ENCODE data around the gene H2BK1. TPM values are rescaled to one million over a fixed set of nuclear protein-coding genes. Genes with fewer than 3 reads are reported as not detected.

Gene H2BK1
- total and polyA plus RNA-seq, 7 donors: 0.83 TPM; not detected in 6

GRCh38 chr7:151243408-151244195 is 33.3 kb upstream of the H2BK1 start:
- H3K4me1 ChIP-seq: peaks cover 40% of the 10 kb centered on the region

GRCh38 chr7:151243045-151243349 is 32.7 kb upstream of the H2BK1 start:
- DNase-seq: no peak
- Histone ChIP-seq H3K36me3 (ENCODE audit: insufficient read depth in 1 of 2, low read depth in 1 of 2) (peaks cover 0 to 60% of the 10 kb centered on the region in 2 donors), H3K27ac (no peak overlapping the region), H3K9me3 (no peaks in the 10 kb centered on the region), H3K4me1 (peaks cover 46% of the 10 kb centered on the region), H3K27me3 (ENCODE audit: insufficient read depth in 3 of 3, low read length in 2 of 3) (no peaks in the 10 kb centered on the region), H3K4me3 (no peak overlapping the region)
- intact Hi-C loops (cut with DNase I): loop anchor here (5.0 kb wide), 3 partner anchors 51 to 121 kb away; no protein-coding TSS in a partner anchor
- ATAC-seq: no peak
- TF ChIP-seq CTCF (IDR thresholded peaks at IDR 0.05): no peak
- 35 to 42% (median 36%) methylated on average over 2 of the region's 2 CpGs for WGBS, 3 donors

More at GRCh38 chr7:151243408-151244195, 33.3 kb upstream of the H2BK1 start:
- TF ChIP-seq CTCF (IDR thresholded peaks at IDR 0.05): no peak
- DNase-seq: peak in 1 of 2 donors; percentile 41
- Histone ChIP-seq H3K27ac (peak overlapping the region; percentile 21), H3K9me3 (no peaks in the 10 kb centered on the region), H3K4me3 (no peak overlapping the region), H3K36me3 (ENCODE audit: insufficient read depth in 1 of 2, low read depth in 1 of 2) (peaks cover 0 to 54% of the 10 kb centered on the region in 2 donors), H3K27me3 (ENCODE audit: insufficient read depth in 3 of 3, low read length in 2 of 3) (no peaks in the 10 kb centered on the region)
- ATAC-seq: no peak
- intact Hi-C loops (cut with DNase I): loop anchor here (5.0 kb wide), 3 partner anchors 51 to 121 kb away; no protein-coding TSS in a partner anchor
- 45 to 56% (median 54%) methylated on average over 16 to 17 of the region's 17 CpGs for WGBS, 3 donors

- TF ChIP-seq CTCF (IDR thresholded peaks at IDR 0.05): no peak
- H3K4me1 ChIP-seq: peaks cover 52% of the 10 kb centered on the region
- H3K36me3 ChIP-seq (ENCODE audit: insufficient read depth in 1 of 2, low read depth in 1 of 2): peaks cover 0 to 66% of the 10 kb centered on the region in 2 donors
- no peaks in the 10 kb centered on the region for H3K27me3 ChIP-seq (ENCODE audit: insufficient read depth in 3 of 3, low read length in 2 of 3)
- no peaks in the 10 kb centered on the region for H3K9me3 ChIP-seq
- ATAC-seq (no peak), DNase-seq (no peak)
- 64 to 74% (median 69%) methylated on average over 19 to 20 of the region's 20 CpGs for WGBS, 3 donors
- H3K4me3 ChIP-seq: no peak overlapping the region
- intact Hi-C loops (cut with DNase I): loop anchor here (5.0 kb wide), 3 partner anchors 50 to 120 kb away; no protein-coding TSS in a partner anchor
- H3K27ac ChIP-seq: no peak overlapping the region
These were observed 32.1 kb upstream of the H2BK1 start for GRCh38 chr7:151242159-151243044.

GRCh38 chr7:151241755-151242096 is 31.4 kb upstream of the H2BK1 start:
- peaks cover 0 to 73% of the 10 kb centered on the region in 2 donors for H3K36me3 ChIP-seq (ENCODE audit: insufficient read depth in 1 of 2, low read depth in 1 of 2)
- no peaks in the 10 kb centered on the region for H3K27me3 ChIP-seq (ENCODE audit: insufficient read depth in 3 of 3, low read length in 2 of 3)
- intact Hi-C loops (cut with DNase I): loop anchor here (5.0 kb wide), 3 partner anchors 49 to 119 kb away; no protein-coding TSS in a partner anchor
- H3K4me3 ChIP-seq: no peak overlapping the region
- peaks cover 57% of the 10 kb centered on the region for H3K4me1 ChIP-seq
- ATAC-seq (no peak), DNase-seq (peak in 1 of 2 donors; percentile 39)
- TF ChIP-seq CTCF (IDR thresholded peaks at IDR 0.05): no peak
- WGBS, 3 donors: 83 to 90% (median 86%) methylated on average over 9 of the region's 9 CpGs
- peak overlapping the region; percentile 16 for H3K27ac ChIP-seq
- H3K9me3 ChIP-seq: no peaks in the 10 kb centered on the region

Measured in psoas muscle (tissue), 8 donors.